HFFc6 (cell line): ENCODE results near the gene ACADS. TPM values are rescaled to one million over a fixed set of nuclear protein-coding genes. Genes with fewer than 3 reads are reported as not detected.
A peak's percentile ranks its signal among the peaks of the same experiment; 100 is the strongest.

Experiments
- DNase-seq: peaks from one replicate; pipeline ENCODE4 v3.0.0-alpha.2; 2018
- H3K27ac Mint-ChIP-seq: 2 replicates; pipeline ENCODE4 v1.8.0; 2020; ENCODE audit warnings: mild to moderate bottlenecking, mixed read lengths
- H3K27me3 Mint-ChIP-seq: 2 replicates; pipeline ENCODE4 v1.8.0; 2021; ENCODE audit warnings: mild to moderate bottlenecking, moderate library complexity, mixed read lengths; ENCODE audit not compliant: insufficient read depth
- H3K36me3 Mint-ChIP-seq: 2 replicates; pipeline ENCODE4 v1.8.0; 2021; ENCODE audit warnings: low read depth, mixed read lengths
- H3K4me1 Mint-ChIP-seq: 2 replicates; pipeline ENCODE4 v1.8.0; 2020; ENCODE audit warnings: low read depth, mixed read lengths
- H3K4me3 Mint-ChIP-seq: 2 replicates; pipeline ENCODE4 v1.8.0; 2020; ENCODE audit warnings: mild to moderate bottlenecking, moderate library complexity, mixed read lengths
- H3K9me3 Mint-ChIP-seq: 2 replicates; pipeline ENCODE4 v1.8.0; 2020; ENCODE audit warnings: mild to moderate bottlenecking, mixed read lengths
- total RNA-seq, 6 experiments: library from RNA; stranded (reverse); fragmentation: NEBNext Ultra II Directional; extraction: Animal tissue kit (Norgen Biotek cat#: 25700); gene quantifications; 2 replicates in 1 of 6; 3 replicates in 5 of 6; pipeline ENCODE4 v1.2.3, GENCODE V29; 2021
- TF ChIP-seq, protein P1 (sequence below): fragments of 200-600 bp; sonication (generic); IDR thresholded peaks from 2 replicates; pipeline ENCODE4 v1.5.0; 2021; ENCODE audit warnings: antibody characterized with exemption, mild to moderate bottlenecking

ACADS gene
- total RNA-seq, 6 experiments from 2014 or later, result 0.99 to 2.4 (median 2.0) TPM

DNA sequence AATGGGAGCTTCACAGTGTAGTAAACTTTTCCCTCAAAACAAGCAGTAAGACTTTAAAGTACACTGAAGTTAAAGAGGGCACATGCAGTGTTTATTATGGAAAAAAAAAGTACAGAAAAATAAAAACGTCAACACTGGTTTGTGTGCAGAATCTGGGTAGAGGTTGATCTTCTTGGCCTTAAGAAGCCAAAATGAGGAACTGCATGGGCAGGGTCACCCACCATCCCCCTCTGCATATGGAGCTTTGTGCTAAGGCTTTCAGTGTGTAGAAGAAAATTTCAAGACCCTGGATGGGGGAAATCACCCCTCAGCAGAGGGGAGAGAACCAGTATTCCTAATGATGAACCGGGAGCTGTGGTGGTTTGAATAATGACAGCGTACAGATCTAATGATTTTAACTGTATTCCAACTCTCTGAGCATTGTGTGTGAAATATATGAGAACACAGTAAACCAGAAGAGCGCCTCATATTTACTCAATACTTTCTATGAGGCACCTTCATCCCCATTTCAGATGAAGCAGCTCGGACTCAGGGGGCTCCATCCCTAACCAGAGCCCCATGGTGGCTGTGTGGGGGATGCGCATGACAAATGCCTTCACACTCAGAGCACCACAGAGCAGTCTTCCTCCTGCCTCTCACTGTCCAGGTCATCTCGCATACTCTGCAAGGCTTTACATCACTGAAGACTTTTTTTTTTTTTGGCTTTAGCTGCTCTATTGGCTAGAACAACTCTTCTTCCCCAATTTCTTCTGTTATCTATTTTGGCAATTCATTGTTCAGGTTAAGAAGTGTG is 33.4 kb downstream of the ACADS start:
- Mint-ChIP-seq H3K9me3 (peaks cover 8% of the 10 kb centered on the region), H3K27ac (no peak overlapping the region), H3K4me1 (no peaks in the 10 kb centered on the region), H3K4me3 (no peak overlapping the region), H3K36me3 (peaks cover 13% of the 10 kb centered on the region; the same call in 1 of the 2 replicates), H3K27me3 (peaks cover 8% of the 10 kb centered on the region)
- no peak for DNase-seq
- TF ChIP-seq, protein P1, sequence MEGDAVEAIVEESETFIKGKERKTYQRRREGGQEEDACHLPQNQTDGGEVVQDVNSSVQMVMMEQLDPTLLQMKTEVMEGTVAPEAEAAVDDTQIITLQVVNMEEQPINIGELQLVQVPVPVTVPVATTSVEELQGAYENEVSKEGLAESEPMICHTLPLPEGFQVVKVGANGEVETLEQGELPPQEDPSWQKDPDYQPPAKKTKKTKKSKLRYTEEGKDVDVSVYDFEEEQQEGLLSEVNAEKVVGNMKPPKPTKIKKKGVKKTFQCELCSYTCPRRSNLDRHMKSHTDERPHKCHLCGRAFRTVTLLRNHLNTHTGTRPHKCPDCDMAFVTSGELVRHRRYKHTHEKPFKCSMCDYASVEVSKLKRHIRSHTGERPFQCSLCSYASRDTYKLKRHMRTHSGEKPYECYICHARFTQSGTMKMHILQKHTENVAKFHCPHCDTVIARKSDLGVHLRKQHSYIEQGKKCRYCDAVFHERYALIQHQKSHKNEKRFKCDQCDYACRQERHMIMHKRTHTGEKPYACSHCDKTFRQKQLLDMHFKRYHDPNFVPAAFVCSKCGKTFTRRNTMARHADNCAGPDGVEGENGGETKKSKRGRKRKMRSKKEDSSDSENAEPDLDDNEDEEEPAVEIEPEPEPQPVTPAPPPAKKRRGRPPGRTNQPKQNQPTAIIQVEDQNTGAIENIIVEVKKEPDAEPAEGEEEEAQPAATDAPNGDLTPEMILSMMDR, result no peak

DNA sequence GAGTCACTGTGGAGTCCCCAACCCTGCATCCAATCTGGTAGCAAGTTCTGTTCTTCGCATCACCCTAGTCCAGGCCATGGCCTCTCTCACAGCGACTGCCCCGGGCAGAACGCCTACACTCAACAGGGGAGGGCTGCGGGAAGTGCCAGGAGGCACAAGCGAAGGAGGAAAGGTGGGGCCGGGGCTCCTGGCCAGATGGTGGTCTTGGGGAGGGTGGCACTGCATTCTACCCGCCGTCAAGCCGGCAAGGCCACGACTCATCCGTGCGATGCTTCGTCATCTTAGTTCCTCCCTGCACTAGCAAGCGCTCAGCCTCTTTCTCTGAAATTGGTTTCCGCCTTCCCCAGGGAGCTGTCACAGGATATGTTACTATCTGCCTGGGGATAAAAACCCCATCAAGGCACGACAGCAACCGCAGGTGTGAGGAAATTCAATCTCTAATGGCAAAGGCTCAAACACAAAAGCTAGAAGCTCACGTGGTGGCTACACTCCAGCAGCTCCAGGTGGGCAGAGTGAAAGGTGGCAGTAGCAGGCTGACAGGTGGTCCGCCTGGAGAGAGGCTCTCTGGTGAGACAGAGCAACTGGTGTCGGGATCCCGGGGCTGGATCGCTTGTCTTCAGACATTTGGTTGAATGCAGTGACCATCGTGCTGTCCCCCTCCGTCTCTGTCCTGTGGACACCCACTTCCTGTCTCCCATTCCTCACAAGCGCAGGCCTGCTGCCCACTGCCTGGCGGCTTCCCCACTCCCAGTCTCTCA is 34.1 kb downstream of the ACADS start:
- H3K4me1 Mint-ChIP-seq, result no peaks in the 10 kb centered on the region
- DNase-seq, result no peak
- peaks cover 8% of the 10 kb centered on the region for H3K27me3 Mint-ChIP-seq
- no peak overlapping the region for H3K27ac Mint-ChIP-seq
- peaks cover 5% of the 10 kb centered on the region for H3K9me3 Mint-ChIP-seq
- no peak overlapping the region for H3K4me3 Mint-ChIP-seq
- TF ChIP-seq, protein P1, result no peak
- peaks cover 17% of the 10 kb centered on the region; the same call in 1 of the 2 replicates for H3K36me3 Mint-ChIP-seq

DNA sequence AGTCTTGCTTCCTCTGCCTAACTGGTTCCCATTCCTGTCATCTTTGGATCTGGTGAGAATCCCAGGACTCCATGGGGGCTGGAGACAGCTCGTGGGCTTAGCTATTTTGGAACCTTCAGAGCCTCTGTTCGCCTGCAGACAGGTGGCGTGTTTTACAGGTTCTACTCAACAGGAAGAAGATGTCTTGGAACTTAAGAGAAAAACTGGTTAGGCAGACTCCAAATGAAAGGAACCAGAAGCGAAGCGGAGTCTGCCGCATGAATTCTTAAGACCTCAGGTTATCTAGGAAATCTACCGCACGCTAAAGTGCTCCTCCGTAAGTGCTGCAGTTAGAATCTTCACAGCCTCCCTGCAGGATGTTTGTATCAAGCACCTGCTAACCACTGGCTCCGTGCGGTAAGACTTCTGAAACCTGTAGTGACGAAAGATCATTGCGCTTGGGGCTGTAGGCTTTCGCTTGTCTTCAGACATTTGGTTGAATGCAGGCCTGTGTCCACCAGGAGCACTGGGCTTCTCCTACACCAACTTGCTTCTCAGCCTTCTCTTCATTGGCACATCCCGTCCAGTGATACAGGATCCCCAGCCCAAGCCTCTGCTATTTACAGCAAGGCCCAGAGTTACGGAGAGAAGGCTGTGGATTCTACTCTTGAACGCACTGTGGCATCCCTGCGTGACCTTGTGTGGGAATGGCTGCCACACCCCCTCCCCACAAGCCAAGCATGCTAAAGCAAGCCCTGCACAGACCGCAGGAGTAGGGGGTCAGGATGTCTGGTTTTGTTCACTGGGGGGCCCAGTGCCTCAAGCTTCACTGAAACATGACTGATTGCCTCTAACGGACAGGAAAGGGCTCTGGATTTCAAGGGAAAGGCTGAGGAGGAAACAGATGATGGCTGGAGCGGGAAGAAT is 35.0 kb downstream of the ACADS start:
- TF ChIP-seq, protein P1, result no peak
- Mint-ChIP-seq H3K27ac (no peak overlapping the region), H3K4me3 (no peak overlapping the region), H3K9me3 (no peaks in the 10 kb centered on the region; the same call in 1 of the 2 replicates), H3K4me1 (no peaks in the 10 kb centered on the region), H3K36me3 (peaks cover 17% of the 10 kb centered on the region; the same call in 1 of the 2 replicates), H3K27me3 (peaks cover 8% of the 10 kb centered on the region)
- DNase-seq, result no peak

DNA sequence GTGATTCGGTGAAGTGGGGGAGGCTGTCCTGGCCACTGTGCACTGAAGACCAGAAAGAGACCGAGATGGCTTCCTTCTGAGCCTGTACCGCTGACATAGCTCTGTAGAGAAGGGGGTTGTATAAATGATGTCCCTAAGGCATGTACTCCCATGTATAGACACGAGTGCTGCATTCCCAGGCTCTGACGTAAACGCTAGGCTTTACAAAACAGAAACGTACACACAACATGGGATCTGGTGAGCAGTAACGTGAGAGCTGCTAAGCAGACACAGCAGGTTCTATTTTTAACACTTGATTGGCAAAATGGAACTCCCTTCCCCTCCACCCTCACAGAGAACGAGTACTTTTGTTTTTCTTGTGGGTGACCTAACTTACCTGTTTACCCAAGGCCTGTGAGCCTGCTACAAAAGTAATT is 35.9 kb downstream of the ACADS start:
- Mint-ChIP-seq H3K9me3 (no peaks in the 10 kb centered on the region), H3K4me1 (no peaks in the 10 kb centered on the region), H3K36me3 (peaks cover 18% of the 10 kb centered on the region; the same call in 1 of the 2 replicates), H3K4me3 (no peak overlapping the region), H3K27ac (no peak overlapping the region), H3K27me3 (peaks cover 8% of the 10 kb centered on the region)
- DNase-seq, result peak; percentile 16
- TF ChIP-seq, protein P1, result no peak

DNA sequence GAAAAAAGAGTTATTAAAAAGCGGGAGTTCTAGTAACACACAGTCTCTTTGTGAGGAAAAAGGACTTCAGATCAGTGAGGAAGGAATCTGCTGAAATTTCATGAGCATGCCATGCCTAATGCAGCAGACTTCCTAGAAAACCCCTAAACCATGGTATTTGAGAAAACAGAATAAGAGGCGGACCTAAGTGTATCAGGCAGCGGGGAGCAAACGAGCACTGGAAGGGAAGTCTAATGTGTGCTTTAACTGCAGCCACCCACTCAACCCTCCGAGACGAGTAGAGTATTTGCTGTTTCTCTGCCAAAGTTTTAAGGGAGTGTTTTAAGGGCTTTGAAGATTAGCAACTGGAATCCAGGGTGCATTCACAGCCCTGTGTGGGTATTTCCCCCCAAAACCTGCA is 36.5 kb downstream of the ACADS start:
- no peaks in the 10 kb centered on the region for H3K9me3 Mint-ChIP-seq
- H3K36me3 Mint-ChIP-seq, result peaks cover 23% of the 10 kb centered on the region; the same call in 1 of the 2 replicates
- DNase-seq, result no peak
- H3K27ac Mint-ChIP-seq, result no peak overlapping the region
- peaks cover 8% of the 10 kb centered on the region for H3K27me3 Mint-ChIP-seq
- TF ChIP-seq, protein P1, result no peak
- no peak overlapping the region for H3K4me3 Mint-ChIP-seq
- H3K4me1 Mint-ChIP-seq, result no peaks in the 10 kb centered on the region
